ENCODE measurements around the gene SYNE2. TPM values are rescaled to one million over a fixed set of nuclear protein-coding genes. Genes with fewer than 3 reads are reported as not detected.
"Not testable (repeated sequence)": the region's sequence is repeated elsewhere in the genome, so short reads cannot be mapped to it uniquely, and the experiment has no call there.

Gene SYNE2
- total RNA-seq, 1 experiment from 2014 or later, result 67.4 TPM

DNA sequence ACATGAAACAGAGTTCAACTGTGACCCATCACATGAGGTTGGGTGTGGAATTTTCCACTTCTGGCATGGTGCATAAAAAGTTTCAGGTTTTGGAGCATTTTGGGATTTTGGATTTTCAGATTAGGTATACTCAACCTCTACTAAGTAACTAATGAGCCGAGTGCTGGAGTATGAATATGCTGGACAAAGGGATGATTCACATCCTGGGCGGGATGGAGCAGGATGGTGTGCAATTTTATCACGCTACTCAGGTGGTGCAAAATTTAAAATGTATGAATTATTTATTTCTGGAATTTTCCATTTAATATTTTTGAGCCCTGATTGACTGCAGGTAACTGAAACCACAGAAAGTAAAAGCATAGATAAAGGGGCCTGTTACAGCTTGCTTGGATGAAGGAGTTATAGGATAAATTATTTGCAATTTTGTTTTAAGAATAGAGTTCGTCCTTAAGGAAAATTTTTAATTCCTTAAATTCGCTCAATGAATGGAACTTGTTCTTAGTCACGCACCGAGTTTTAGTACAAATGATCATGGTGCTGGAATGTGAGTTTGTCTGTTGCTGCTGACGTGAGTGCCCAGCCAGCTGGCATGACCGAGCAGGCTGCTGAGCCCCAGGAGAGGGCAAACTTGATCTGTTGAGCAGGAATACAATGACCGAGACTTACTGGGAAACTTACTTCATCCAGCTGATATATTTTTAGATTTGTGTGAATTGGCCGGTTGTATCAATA is 265.0 kb downstream of the SYNE2 start:
- Mint-ChIP-seq H3K27me3 (ENCODE audit: insufficient read depth, unreplicated experiment) (no peaks in the 10 kb centered on the region), H3K27ac (ENCODE audit: low read depth, unreplicated experiment) (peak overlapping the region; percentile 98), H3K4me1 (ENCODE audit: insufficient read depth, unreplicated experiment) (peaks cover 50% of the 10 kb centered on the region), H3K36me3 (ENCODE audit: insufficient read depth, unreplicated experiment) (peaks cover 65% of the 10 kb centered on the region), H3K9me3 (ENCODE audit: unreplicated experiment) (no peaks in the 10 kb centered on the region), H3K4me3 (ENCODE audit: unreplicated experiment) (peak overlapping the region; percentile 67)
- intact Hi-C loops (cut with micrococcal nuclease), result loop anchor here (1.0 to 5.0 kb wide), 5 partner anchors 36 to 185 kb away; no protein-coding TSS in a partner anchor
- peak; percentile 89 for DNase-seq (ENCODE audit: unreplicated experiment)
- TSS peak; percentile 89 for BruUV-seq (replicated peaks)
- TF ChIP-seq CTCF (IDR thresholded peaks at IDR 0.05; ENCODE audit: unreplicated experiment), result no peak
- POLR2A ChIA-PET, result interaction anchor here (0.5 to 3.4 kb wide), 17 partner anchors 9 to 224 kb away, joined by 3 to 32 read pairs (median 3); no protein-coding TSS in a partner anchor
- CTCF ChIA-PET, result interaction anchor here (0.7 to 5.3 kb wide), 4 partner anchors 13 to 292 kb away, joined by 3 to 21 read pairs (median 5); no protein-coding TSS in a partner anchor

GRCh38 chr14:64118403-64118742 is 265.6 kb downstream of the SYNE2 start:
- peaks cover 44% of the 10 kb centered on the region for H3K4me1 Mint-ChIP-seq (ENCODE audit: insufficient read depth, unreplicated experiment)
- BruUV-seq (replicated peaks), result TSS peak; percentile 3
- peak overlapping the region; percentile 98 for H3K27ac Mint-ChIP-seq (ENCODE audit: low read depth, unreplicated experiment)
- peaks cover 65% of the 10 kb centered on the region for H3K36me3 Mint-ChIP-seq (ENCODE audit: insufficient read depth, unreplicated experiment)
- POLR2A ChIA-PET, result interaction anchor here (0.6 to 3.4 kb wide), 16 partner anchors 9 to 178 kb away, joined by 3 to 32 read pairs (median 3); no protein-coding TSS in a partner anchor
- intact Hi-C loops (cut with micrococcal nuclease), result loop anchor here (1.0 to 5.0 kb wide), 5 partner anchors 36 to 184 kb away; no protein-coding TSS in a partner anchor
- CTCF ChIA-PET, result interaction anchor here (0.7 to 5.3 kb wide), 4 partner anchors 12 to 291 kb away, joined by 3 to 21 read pairs (median 5); no protein-coding TSS in a partner anchor
- not testable (repeated sequence) for H3K27me3 Mint-ChIP-seq (ENCODE audit: insufficient read depth, unreplicated experiment); H3K9me3 Mint-ChIP-seq (ENCODE audit: unreplicated experiment); DNase-seq (ENCODE audit: unreplicated experiment)
- H3K4me3 Mint-ChIP-seq (ENCODE audit: unreplicated experiment), result peak overlapping the region; percentile 67

GRCh38 chr14:64118892-64119291 is 266.1 kb downstream of the SYNE2 start:
- no peak for TF ChIP-seq CTCF (IDR thresholded peaks at IDR 0.05; ENCODE audit: unreplicated experiment)
- H3K27me3 Mint-ChIP-seq (ENCODE audit: insufficient read depth, unreplicated experiment), result no peaks in the 10 kb centered on the region
- H3K36me3 Mint-ChIP-seq (ENCODE audit: insufficient read depth, unreplicated experiment), result peaks cover 70% of the 10 kb centered on the region
- BruUV-seq (replicated peaks), result no TSS peak
- peaks cover 41% of the 10 kb centered on the region for H3K4me1 Mint-ChIP-seq (ENCODE audit: insufficient read depth, unreplicated experiment)
- ChIA-PET POLR2A (interaction anchor here (1.0 to 3.4 kb wide), 10 partner anchors 10 to 177 kb away, joined by 3 to 32 read pairs (median 5); no protein-coding TSS in a partner anchor), CTCF (interaction anchor here (5.3 kb wide), 1 partner anchor 58 kb away, joined by 21 read pairs; no protein-coding TSS in a partner anchor)
- no peaks in the 10 kb centered on the region for H3K9me3 Mint-ChIP-seq (ENCODE audit: unreplicated experiment)
- H3K27ac Mint-ChIP-seq (ENCODE audit: low read depth, unreplicated experiment), result peak overlapping the region; percentile 98
- intact Hi-C loops (cut with micrococcal nuclease), result loop anchor here (1.0 to 5.0 kb wide), 5 partner anchors 37 to 184 kb away; no protein-coding TSS in a partner anchor
- DNase-seq (ENCODE audit: unreplicated experiment), result no peak
- peak overlapping the region; percentile 67 for H3K4me3 Mint-ChIP-seq (ENCODE audit: unreplicated experiment)

- peak overlapping the region; percentile 98 for H3K27ac Mint-ChIP-seq (ENCODE audit: low read depth, unreplicated experiment)
- CTCF ChIA-PET, result interaction anchor here (0.9 to 5.3 kb wide), 3 partner anchors 31 to 109 kb away, joined by 3 to 21 read pairs (median 4); no protein-coding TSS in a partner anchor
- intact Hi-C loops (cut with micrococcal nuclease), result loop anchor here (2.0 to 5.0 kb wide), 3 partner anchors 37 to 183 kb away; no protein-coding TSS in a partner anchor
These were observed 266.7 kb downstream of the SYNE2 start for GRCh38 chr14:64119500-64119899.

More at GRCh38 chr14:64119500-64119899, 266.7 kb downstream of the SYNE2 start:
- Mint-ChIP-seq H3K36me3 (ENCODE audit: insufficient read depth, unreplicated experiment) (peaks cover 71% of the 10 kb centered on the region), H3K4me3 (ENCODE audit: unreplicated experiment) (no peak overlapping the region), H3K4me1 (ENCODE audit: insufficient read depth, unreplicated experiment) (peaks cover 37% of the 10 kb centered on the region), H3K27me3 (ENCODE audit: insufficient read depth, unreplicated experiment) (no peaks in the 10 kb centered on the region), H3K9me3 (ENCODE audit: unreplicated experiment) (no peaks in the 10 kb centered on the region)
- POLR2A ChIA-PET, result interaction anchor here (1.0 to 2.9 kb wide), 8 partner anchors 9 to 80 kb away, joined by 3 to 12 read pairs (median 4); no protein-coding TSS in a partner anchor
- TF ChIP-seq CTCF (IDR thresholded peaks at IDR 0.05; ENCODE audit: unreplicated experiment), result no peak
- no peak for DNase-seq (ENCODE audit: unreplicated experiment)
- no TSS peak for BruUV-seq (replicated peaks)

Measured in MCF 10A (cell line).